Measurements from ENCODE around the gene COL5A1.
"Not testable (repeated sequence)": the region's sequence is repeated elsewhere in the genome, so short reads cannot be mapped to it uniquely, and the experiment has no call there.

COL5A1 gene

GRCh38 chr9:134692573-134692860 is 50.9 kb downstream of the COL5A1 start:
- DNase-seq (ENCODE audit: low read depth), result no peak

GRCh38 chr9:134693011-134693410 is 51.4 kb downstream of the COL5A1 start:
- no peak for DNase-seq (ENCODE audit: low read depth)

- DNase-seq (ENCODE audit: low read depth), result no peak
Measured at GRCh38 chr9:134693641-134694367, 52.2 kb downstream of the COL5A1 start.

GRCh38 chr9:134694368-134694665 is 52.7 kb downstream of the COL5A1 start:
- no peak for DNase-seq (ENCODE audit: low read depth)

- no peak for DNase-seq (ENCODE audit: low read depth)
Measured at GRCh38 chr9:134694714-134695113, 53.1 kb downstream of the COL5A1 start.

- DNase-seq (ENCODE audit: low read depth), result no peak
Measured at GRCh38 chr9:134695144-134695543, 53.5 kb downstream of the COL5A1 start.

- no peak for DNase-seq (ENCODE audit: low read depth)
Measured at GRCh38 chr9:134696433-134696832, 54.8 kb downstream of the COL5A1 start.

- no peak for DNase-seq (ENCODE audit: low read depth)
Measured at GRCh38 chr9:134698111-134698510, 56.5 kb downstream of the COL5A1 start.

- DNase-seq (ENCODE audit: low read depth), result peak; percentile 46
Measured at GRCh38 chr9:134698587-134699342, 57.2 kb downstream of the COL5A1 start.

- peak; percentile 55 for DNase-seq (ENCODE audit: low read depth)
Measured at GRCh38 chr9:134699343-134699740, 57.7 kb downstream of the COL5A1 start.

- DNase-seq (ENCODE audit: low read depth), result no peak
Measured at GRCh38 chr9:134700636-134701350, 59.2 kb downstream of the COL5A1 start.

- DNase-seq (ENCODE audit: low read depth), result no peak
Measured at GRCh38 chr9:134701581-134702259, 60.1 kb downstream of the COL5A1 start.

GRCh38 chr9:134702291-134702690 is 60.7 kb downstream of the COL5A1 start:
- DNase-seq (ENCODE audit: low read depth), result no peak

- DNase-seq (ENCODE audit: low read depth), result not testable (repeated sequence)
Measured at GRCh38 chr9:134703730-134704114, 62.1 kb downstream of the COL5A1 start.

GRCh38 chr9:134704498-134704897 is 62.9 kb downstream of the COL5A1 start:
- DNase-seq (ENCODE audit: low read depth), result no peak

GRCh38 chr9:134705786-134706185 is 64.2 kb downstream of the COL5A1 start:
- DNase-seq (ENCODE audit: low read depth), result no peak

GRCh38 chr9:134706522-134706921 is 64.9 kb downstream of the COL5A1 start:
- no peak for DNase-seq (ENCODE audit: low read depth)

GRCh38 chr9:134707031-134707680 is 65.6 kb downstream of the COL5A1 start:
- DNase-seq (ENCODE audit: low read depth), result peak; percentile 85

GRCh38 chr9:134707731-134708671 is 66.4 kb downstream of the COL5A1 start:
- DNase-seq (ENCODE audit: low read depth), result no peak

GRCh38 chr9:134708672-134709038 is 67.1 kb downstream of the COL5A1 start:
- DNase-seq (ENCODE audit: low read depth), result no peak

All from amniotic epithelial cell (primary cell).